HUDEP-2 (cell line): ENCODE data around the gene ERBB4.

Experiments
- DNase-seq, 76 experiments: peaks; one replicate each; lab custom pipeline; 2025; ENCODE audit not compliant: unreplicated experiment in 76 of 76; lab: John Stamatoyannopoulos, UW

ERBB4 gene

DNA sequence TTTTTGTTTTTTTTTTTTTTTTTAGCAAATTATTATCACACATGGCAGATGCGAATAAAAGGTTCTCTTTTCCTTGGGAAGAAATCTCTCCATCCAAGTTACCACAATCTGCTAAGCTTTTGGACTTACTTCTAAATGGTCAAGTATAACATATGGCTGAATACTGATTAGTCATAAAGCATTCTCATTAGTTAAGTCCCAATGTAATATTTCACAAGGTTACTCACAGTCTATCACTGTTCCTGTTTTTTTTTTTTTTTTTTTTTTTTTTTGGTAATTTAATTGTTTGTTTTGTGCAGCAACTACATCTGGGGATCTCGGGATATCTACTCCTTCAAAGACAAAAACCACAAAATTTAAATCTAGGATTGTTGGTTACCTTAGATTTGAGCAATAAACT, 1210.5 kb downstream of the ERBB4 start:
- DNase-seq: no peak
